Loucy (cell line): ENCODE measurements around the gene KIF21A.

Experiments used
- CTCF ChIP-seq: fragments of 200-600 bp; sonication (generic); conservative IDR thresholded peaks from 2 replicates; pipeline ENCODE4 v1.5.1; 2014; ENCODE audit warnings: mild to moderate bottlenecking, antibody characterized with exemption, low read length
- EZH2phosphoT487 ChIP-seq: fragments of 200-600 bp; IDR thresholded peaks from 2 replicates; pipeline ENCODE4 v1.6.1; 2018; ENCODE audit warnings: antibody characterized with exemption, mild to moderate bottlenecking, moderate library complexity, borderline replicate concordance

DNA sequence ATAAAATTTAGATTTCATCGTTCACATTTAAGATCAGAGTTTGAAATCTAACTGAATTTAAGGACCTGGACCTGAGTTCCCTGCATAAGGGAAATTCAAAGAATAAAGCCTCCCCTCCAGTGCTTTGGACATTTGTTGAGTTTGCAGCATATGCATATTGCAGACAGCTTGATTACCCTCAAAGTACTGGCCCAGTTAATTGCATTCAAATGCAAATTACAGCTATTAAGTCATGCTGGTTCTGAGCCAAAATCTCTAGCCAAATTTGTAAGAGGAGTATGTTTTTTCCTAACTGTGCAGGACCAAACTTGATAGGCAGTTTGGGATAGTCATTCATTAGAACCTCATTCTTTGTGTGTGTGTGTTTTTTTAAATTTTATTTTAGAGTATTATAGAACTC lies 9.1 kb upstream of the KIF21A start:
- TF ChIP-seq CTCF (no peak), EZH2phosphoT487 (no peak)
